Hepatocyte (in vitro differentiated cells): Measurements from ENCODE around the gene ATXN7L1. TPM values are rescaled to one million over a fixed set of nuclear protein-coding genes. Genes with fewer than 3 reads are reported as not detected.

ENCODE experiments used
- DNase-seq: peaks from one replicate; pipeline ENCODE4 v3.0.0-alpha.2; 2016; ENCODE audit warnings: low spot score
- H2AFZ ChIP-seq: fragments of 200-600 bp; sonication (generic); 2 replicates; pipeline ENCODE4 v1.6.0; 2016; ENCODE audit warnings: antibody characterized with exemption, mild to moderate bottlenecking
- H3K27ac ChIP-seq: fragments of 200-600 bp; sonication (generic); 2 replicates; pipeline ENCODE4 v1.5.1; 2016; ENCODE audit warnings: mild to moderate bottlenecking
- H3K27me3 ChIP-seq: fragments of 200-600 bp; sonication (generic); 2 replicates; pipeline ENCODE4 v1.6.1; 2016
- H3K36me3 ChIP-seq: fragments of 200-600 bp; sonication (generic); replicated peaks from 2 replicates; pipeline ENCODE4 v1.5.1; 2016; ENCODE audit warnings: low read depth; ENCODE audit not compliant: insufficient read depth
- H3K4me1 ChIP-seq: fragments of 200-600 bp; sonication (generic); 2 replicates; pipeline ENCODE4 v1.5.1; 2016; ENCODE audit warnings: mild to moderate bottlenecking, moderate library complexity; ENCODE audit not compliant: insufficient read depth
- H3K4me2 ChIP-seq: fragments of 200-600 bp; sonication (generic); 2 replicates; pipeline ENCODE4 v1.6.0; 2016
- H3K4me3 ChIP-seq: fragments of 200-600 bp; sonication (generic); 2 replicates; pipeline ENCODE4 v1.5.1; 2016; ENCODE audit warnings: mild to moderate bottlenecking
- H3K79me2 ChIP-seq: fragments of 200-600 bp; sonication (generic); 2 replicates; pipeline ENCODE4 v1.6.0; 2017; ENCODE audit warnings: mild to moderate bottlenecking
- H3K9me2 ChIP-seq: fragments of 200-600 bp; sonication (generic); replicated peaks from 2 replicates; pipeline ENCODE4 v1.6.0; 2017; ENCODE audit warnings: mild to moderate bottlenecking; ENCODE audit not compliant: insufficient read depth
- H3K9me3 ChIP-seq: fragments of 200-600 bp; sonication (generic); 2 replicates; pipeline ENCODE4 v1.5.1; 2016; ENCODE audit warnings: low read depth, mild to moderate bottlenecking
- H4K20me1 ChIP-seq: fragments of 200-600 bp; sonication (generic); 2 replicates; pipeline ENCODE4 v1.6.0; 2016; ENCODE audit warnings: mild to moderate bottlenecking; ENCODE audit not compliant: insufficient read depth, poor library complexity, severe bottlenecking
- CTCF ChIP-seq: fragments of 200-600 bp; sonication (generic); IDR thresholded peaks from 2 replicates; pipeline ENCODE4 v1.5.1; 2016; ENCODE audit warnings: antibody characterized with exemption, mild to moderate bottlenecking; ENCODE audit not compliant: poor library complexity
- EZH2 ChIP-seq: fragments of 200-600 bp; sonication (generic); IDR thresholded peaks from 2 replicates; pipeline ENCODE4 v1.6.1; 2016; ENCODE audit warnings: antibody characterized with exemption, mild to moderate bottlenecking, borderline replicate concordance
- EZH2phosphoT487 ChIP-seq: fragments of 200-600 bp; sonication (generic); IDR thresholded peaks from one replicate; pipeline ENCODE4 v1.6.1; 2018; ENCODE audit warnings: antibody characterized with exemption, mild to moderate bottlenecking, low read depth, moderate library complexity; ENCODE audit not compliant: unreplicated experiment, severe bottlenecking
- WGBS: methylation state at CpG from one replicate; pipeline ENCODE4 v1.1.6; 2016; ENCODE audit warnings: low lambda C conversion rate; ENCODE audit errors: missing lambda C conversion rate; 5-methylcytosine and 5-hydroxymethylcytosine counted together
- polyA plus RNA-seq: library from polyadenylated mRNA; unstranded; fragments of >200 nt; fragmentation: Nextera tagmentation; extraction: Ambion mirVana; gene quantifications from 2 replicates; pipeline ENCODE4 v1.2.1, GENCODE V29; 2016
- total RNA-seq: library from RNA; depleted of rRNA; stranded (reverse); fragments of >200 nt; gene quantifications from 2 replicates; pipeline ENCODE4 v1.2.3, GENCODE V29; 2014

Gene ATXN7L1
- total and polyA plus RNA-seq, 2 experiments from 2014 or later = 8.9 to 9.3 TPM

- H3K4me1 ChIP-seq = no peaks in the 10 kb centered on the region
- no peak overlapping the region for H3K27ac ChIP-seq
- no peak overlapping the region for H2AFZ ChIP-seq
- H3K79me2 ChIP-seq = no peaks in the 10 kb centered on the region
- no peaks in the 10 kb centered on the region for H3K9me3 ChIP-seq
- H3K9me2 ChIP-seq = no peaks in the 10 kb centered on the region
- WGBS = 99% methylated on average over 5 of the region's 5 CpGs
- no peaks in the 10 kb centered on the region for H3K36me3 ChIP-seq
- no peak overlapping the region for H3K4me2 ChIP-seq
- DNase-seq = no peak
- H4K20me1 ChIP-seq = no peaks in the 10 kb centered on the region
- no peak overlapping the region for H3K4me3 ChIP-seq
- TF ChIP-seq EZH2phosphoT487 (no peak), EZH2 (no peak), CTCF (no peak)
- H3K27me3 ChIP-seq = no peaks in the 10 kb centered on the region
Observed at GRCh38 chr7:105910172-105910571, 33.8 kb upstream of the ATXN7L1 start.

- Histone ChIP-seq H4K20me1 (no peaks in the 10 kb centered on the region), H3K4me3 (no peak overlapping the region), H3K27me3 (no peaks in the 10 kb centered on the region), H3K36me3 (no peaks in the 10 kb centered on the region), H3K79me2 (no peaks in the 10 kb centered on the region), H3K4me2 (no peak overlapping the region), H2AFZ (no peak overlapping the region), H3K9me3 (no peaks in the 10 kb centered on the region), H3K4me1 (no peaks in the 10 kb centered on the region), H3K27ac (no peak overlapping the region), H3K9me2 (no peaks in the 10 kb centered on the region)
- WGBS = 97% methylated on average over 7 of the region's 7 CpGs
- DNase-seq = no peak
- TF ChIP-seq EZH2 = no peak
- TF ChIP-seq EZH2phosphoT487 = no peak
- no peak for TF ChIP-seq CTCF
Observed at GRCh38 chr7:105909742-105910141, 33.3 kb upstream of the ATXN7L1 start.

GRCh38 chr7:105907129-105907846 lies 30.9 kb upstream of the ATXN7L1 start:
- TF ChIP-seq EZH2 = no peak
- no peak for TF ChIP-seq EZH2phosphoT487
- TF ChIP-seq CTCF = no peak
- Histone ChIP-seq H2AFZ (no peak overlapping the region), H3K4me2 (no peak overlapping the region)

More at GRCh38 chr7:105907129-105907846, 30.9 kb upstream of the ATXN7L1 start:
- Histone ChIP-seq H3K27ac (no peak overlapping the region), H3K4me1 (no peaks in the 10 kb centered on the region), H4K20me1 (no peaks in the 10 kb centered on the region), H3K79me2 (no peaks in the 10 kb centered on the region), H3K27me3 (no peaks in the 10 kb centered on the region), H3K4me3 (no peak overlapping the region), H3K9me3 (no peaks in the 10 kb centered on the region), H3K36me3 (no peaks in the 10 kb centered on the region), H3K9me2 (no peaks in the 10 kb centered on the region)
- DNase-seq = no peak
- 88% methylated on average over 9 of the region's 9 CpGs for WGBS
